HG02943 (cell line): ENCODE data around the gene HOXB13.

Experiments
- ATAC-seq: cut with Tn5 transposase; IDR thresholded peaks from one replicate; pipeline ENCODE4 v1.9.1; 2021; ENCODE audit warnings: mild to moderate bottlenecking, low read depth, moderate library complexity; ENCODE audit not compliant: unreplicated experiment

HOXB13 gene

GRCh38 chr17:48728232-48729231 is at the start of gene HOXB13:
Gene HOXB13, minus strand, starts transcription at chr17:48728750. Its CDS starts 157 bp downstream, at chr17:48728593.
- ATAC-seq: no peak

GRCh38 chr17:48776602-48777001 is 48.1 kb upstream of the HOXB13 start:
- ATAC-seq: no peak

GRCh38 chr17:48773245-48773644 is 44.7 kb upstream of the HOXB13 start:
- no peak for ATAC-seq

- ATAC-seq: no peak
These were observed 42.4 kb upstream of the HOXB13 start for GRCh38 chr17:48770954-48771353.

GRCh38 chr17:48769009-48769675 is 40.6 kb upstream of the HOXB13 start:
- ATAC-seq: no peak

- ATAC-seq: no peak
These were observed 38.8 kb upstream of the HOXB13 start for GRCh38 chr17:48767263-48767774.

- no peak for ATAC-seq
These were observed 32.6 kb upstream of the HOXB13 start for GRCh38 chr17:48761114-48761513.

- no peak for ATAC-seq
These were observed 31.9 kb upstream of the HOXB13 start for GRCh38 chr17:48760411-48760810.

GRCh38 chr17:48759288-48759687 is 30.7 kb upstream of the HOXB13 start:
- no peak for ATAC-seq

- ATAC-seq: no peak
These were observed 29.0 kb upstream of the HOXB13 start for GRCh38 chr17:48757524-48757961.

- ATAC-seq: no peak
These were observed 28.3 kb upstream of the HOXB13 start for GRCh38 chr17:48756830-48757251.

GRCh38 chr17:48755356-48755755 is 26.8 kb upstream of the HOXB13 start:
- ATAC-seq: no peak

- no peak for ATAC-seq
These were observed 26.1 kb upstream of the HOXB13 start for GRCh38 chr17:48754500-48755261.

- ATAC-seq: no peak
These were observed 25.4 kb upstream of the HOXB13 start for GRCh38 chr17:48753794-48754499.

- no peak for ATAC-seq
These were observed 24.1 kb upstream of the HOXB13 start for GRCh38 chr17:48752399-48753288.

- ATAC-seq: no peak
These were observed 23.3 kb upstream of the HOXB13 start for GRCh38 chr17:48751733-48752398.

GRCh38 chr17:48751172-48751571 is 22.6 kb upstream of the HOXB13 start:
- no peak for ATAC-seq
